K562 (cell line): Measurements from ENCODE around the gene OCEL1. TPM values are rescaled to one million over a fixed set of nuclear protein-coding genes. Genes with fewer than 3 reads are reported as not detected.

Experiments used
- ATF6 ChIP-seq: sonication (generic); formaldehyde crosslinking; IDR thresholded peaks from 2 replicates; pipeline ENCODE4 v1.4.0; 2020; ENCODE audit warnings: mild to moderate bottlenecking, missing genetic modification reagents
- FOXA3 ChIP-seq, 2 experiments: fragments of 450-650 bp in 1 of 2; sonication (generic) in 1 of 2; formaldehyde crosslinking; IDR thresholded peaks in 1 of 2; conservative IDR thresholded peaks in 1 of 2; 2 replicates each; pipeline versions ENCODE4 v1.4.0 to v1.8.0; 2020 to 2022; ENCODE audit warnings: mild to moderate bottlenecking in 2 of 2, missing genetic modification reagents in 1 of 2
- FOXP1 ChIP-seq: sonication (generic); formaldehyde crosslinking; IDR thresholded peaks from 2 replicates; pipeline ENCODE4 v1.8.0; 2022; ENCODE audit warnings: mild to moderate bottlenecking, missing genetic modification reagents
- FOXP4 ChIP-seq: sonication (generic); formaldehyde crosslinking; IDR thresholded peaks from 2 replicates; pipeline ENCODE4 v1.8.0; 2022; ENCODE audit warnings: mild to moderate bottlenecking, missing genetic modification reagents, borderline replicate concordance
- GABPB1 ChIP-seq: sonication (generic); formaldehyde crosslinking; IDR thresholded peaks from 2 replicates; pipeline ENCODE4 v1.8.0; 2022; ENCODE audit warnings: mild to moderate bottlenecking, missing genetic modification reagents
- HDAC1 ChIP-seq, 2 experiments: fragments of 450-650 bp; IDR thresholded peaks; 2 replicates each; pipeline ENCODE4 v1.6.1; 2016 to 2017; ENCODE audit warnings: inconsistent platforms in 1 of 2, mild to moderate bottlenecking in 1 of 2, moderate library complexity in 1 of 2
- JUNB ChIP-seq: fragments of 450-650 bp; formaldehyde crosslinking; conservative IDR thresholded peaks from 2 replicates; pipeline ENCODE4 v1.4.0; 2020; ENCODE audit warnings: mild to moderate bottlenecking
- KDM5B ChIP-seq: fragments of 200-600 bp; sonication (generic); IDR thresholded peaks from 2 replicates; pipeline ENCODE4 v1.6.1; 2012; ENCODE audit warnings: low read depth, mild to moderate bottlenecking, moderate library complexity, low read length, control low read depth, inconsistent platforms; ENCODE audit not compliant: insufficient replicate concordance
- LCOR ChIP-seq: sonication (generic); formaldehyde crosslinking; IDR thresholded peaks from 2 replicates; pipeline ENCODE4 v1.8.0; 2022; ENCODE audit warnings: mild to moderate bottlenecking, missing genetic modification reagents
- NR1H2 ChIP-seq: sonication (generic); formaldehyde crosslinking; IDR thresholded peaks from 2 replicates; pipeline ENCODE4 v1.4.0; 2020; ENCODE audit warnings: mild to moderate bottlenecking, missing genetic modification reagents
- PCBP1 ChIP-seq: fragments of 200-400 bp; formaldehyde crosslinking; IDR thresholded peaks from 2 replicates; pipeline ENCODE4 v1.6.1; 2018; ENCODE audit warnings: mild to moderate bottlenecking, low read depth, low read length; ENCODE audit not compliant: poor library complexity, severe bottlenecking
- POU5F1 ChIP-seq: fragments of 150-350 bp; IDR thresholded peaks from 2 replicates; pipeline ENCODE4 v1.6.1; 2014; ENCODE audit warnings: borderline replicate concordance, low read length, low read depth, mild to moderate bottlenecking; ENCODE audit not compliant: partially characterized antibody
- RB1 ChIP-seq: fragments of 450-650 bp; IDR thresholded peaks from 2 replicates; pipeline ENCODE4 v1.6.1; 2017; ENCODE audit warnings: low read depth, mild to moderate bottlenecking
- RHOXF2B ChIP-seq: fragments of 250-450 bp; sonication (Bioruptor Pico); conservative IDR thresholded peaks from 2 replicates; pipeline ENCODE4 v1.5.1; 2021
- TBP ChIP-seq: optimal IDR thresholded peaks from 2 replicates; pipeline ENCODE3; 2011; ENCODE audit warnings: low read depth, low read length, improper control_type of control experiment
- U2AF1 ChIP-seq: fragments of 200-400 bp; formaldehyde crosslinking; optimal IDR thresholded peaks from 2 replicates; pipeline ENCODE3; 2017; ENCODE audit warnings: mild to moderate bottlenecking, low read depth, low read length, moderate library complexity
- U2AF2 ChIP-seq: fragments of 200-400 bp; formaldehyde crosslinking; optimal IDR thresholded peaks from 2 replicates; pipeline ENCODE3; 2017; ENCODE audit warnings: low read depth, mild to moderate bottlenecking, low read length
- UBTF ChIP-seq, 2 experiments: IDR thresholded peaks; 2 replicates each; pipeline ENCODE4 v1.6.1; 2012; ENCODE audit warnings: improper control_type of control experiment in 2 of 2, low read depth in 2 of 2, low read length in 2 of 2, borderline replicate concordance in 1 of 2
- ZNF444 ChIP-seq: fragments of 250-450 bp; sonication (Bioruptor Pico); IDR thresholded peaks from 2 replicates; pipeline ENCODE4 v1.4.0; 2020; ENCODE audit warnings: mild to moderate bottlenecking, moderate library complexity
- ZNF644 ChIP-seq: fragments of 200-800 bp; sonication (Bioruptor generic); IDR thresholded peaks from 2 replicates; pipeline ENCODE4 v1.6.1; 2016; ENCODE audit warnings: low read depth, missing genetic modification characterization, missing compliant biosample characterization
- ZNF695 ChIP-seq: fragments of 450-650 bp; formaldehyde crosslinking; IDR thresholded peaks from 2 replicates; pipeline ENCODE4 v1.4.0; 2020; ENCODE audit warnings: mild to moderate bottlenecking, moderate library complexity
- ZNF717 ChIP-seq: fragments of 250-450 bp; sonication (Bioruptor Pico); IDR thresholded peaks from 2 replicates; pipeline ENCODE4 v1.5.0; 2021
- polyA plus RNA-seq, 8 experiments: library from polyadenylated mRNA; depleted of rRNA in 4 of 8; stranded (reverse) in 5 of 8; unstranded in 3 of 8; fragments of >200 nt; fragmentation: Nextera tagmentation in 2 of 8; fragmentation: Illumina TruSeq in 1 of 8; extraction: Ambion mirVana in 2 of 8; extraction: Trizol in 1 of 8; gene quantifications; 2 replicates each; pipeline versions ENCODE4 v1.2.1 to v1.2.3, GENCODE V29; 2011 to 2014; ENCODE audit warnings: inconsistent platforms in 1 of 8, missing spikeins in 1 of 8
- total RNA-seq, 7 experiments: library from RNA; depleted of rRNA in 6 of 7; stranded (reverse); fragments of >200 nt in 6 of 7; fragmentation: Illumina TruSeq in 2 of 7; extraction: Trizol in 2 of 7; gene quantifications; 2 replicates each; pipeline versions ENCODE4 v1.2.1 to v1.2.3, GENCODE V29; 2011 to 2021; ENCODE audit warnings: low replicate concordance in 1 of 7

The OCEL1 gene
- total and polyA plus RNA-seq, 9 of the 15 experiments (the other 6 are each of a cell fraction or from before 2014, with no cell fraction given), result 8.0 to 38.0 (median 12.4) TPM

GRCh38 chr19:17266975-17267788 lies 41.2 kb downstream of the OCEL1 start, which contains the start of gene BABAM1 (continued):
- no peak for TF ChIP-seq ZNF444 (CRISPR knock-in tag)
- TF ChIP-seq ZNF644 (tag), result peak; percentile 99
- no peak for TF ChIP-seq FOXP1 (CRISPR knock-in tag)
- peak; percentile 55 for TF ChIP-seq POU5F1
- peak; percentile 90 for TF ChIP-seq KDM5B
- TF ChIP-seq HDAC1 (IDR thresholded peaks at IDR 0.05), result peak in 1 of 2 experiments; percentile 73; a peak in 2 of 4 replicates
- TF ChIP-seq LCOR (CRISPR knock-in tag), result peak; percentile 73
- no peak for TF ChIP-seq ZNF695
- no peak for TF ChIP-seq JUNB (CRISPR knock-in tag)
- no peak for TF ChIP-seq U2AF2
- TF ChIP-seq RHOXF2B (CRISPR knock-in tag), result no peak
- no peak for TF ChIP-seq ATF6
- TF ChIP-seq ZNF717 (CRISPR knock-in tag), result no peak
- no peak for TF ChIP-seq U2AF1
- peak; percentile 81 for TF ChIP-seq TBP
- TF ChIP-seq UBTF (IDR thresholded peaks at IDR 0.05; ENCODE audit: borderline replicate concordance in 1 of 2, low read depth in 2 of 2, low read length in 2 of 2), result no peak
- TF ChIP-seq FOXP4 (CRISPR knock-in tag), result no peak
- no peak for TF ChIP-seq FOXA3 (CRISPR knock-in tag; conservative IDR thresholded peaks at IDR 0.05 in 1 of 2, IDR thresholded peaks at IDR 0.05 in 1 of 2)
- peak; percentile 99 for TF ChIP-seq GABPB1 (CRISPR knock-in tag)
- no peak for TF ChIP-seq PCBP1
- TF ChIP-seq RB1, result no peak; the same call in 1 of the 2 replicates
- TF ChIP-seq NR1H2 (CRISPR knock-in tag), result no peak
